Activated T-cell treated with anti-CD3 and anti-CD28 coated beads, Interleukin-2, amount 50 U/mL, for 1 hour (primary cell): ENCODE data around the gene SRGN.

Experiments
- DNase-seq: peaks from one replicate; pipeline ENCODE4 v3.0.0-alpha.2; 2020

Gene SRGN

DNA sequence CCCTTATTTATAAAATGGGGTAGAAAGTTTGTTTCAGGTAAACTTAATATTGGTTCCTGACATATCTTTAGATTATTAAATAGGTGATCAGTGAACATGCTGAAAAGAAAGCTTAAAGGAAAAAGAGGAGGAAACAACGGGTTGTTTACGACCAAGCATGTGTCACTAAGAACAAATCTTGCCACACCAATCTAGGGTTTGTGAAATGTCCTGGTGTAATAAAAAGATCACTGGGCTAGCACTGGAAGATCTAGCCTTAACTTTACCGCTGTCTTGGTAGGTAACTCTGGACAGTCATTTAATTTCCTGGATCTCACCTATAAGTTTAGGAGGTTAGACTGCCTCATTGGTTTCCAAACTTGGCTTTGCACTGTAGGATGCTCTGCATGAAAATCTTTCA is 55.1 kb downstream of the SRGN start:
- no peak for DNase-seq

DNA sequence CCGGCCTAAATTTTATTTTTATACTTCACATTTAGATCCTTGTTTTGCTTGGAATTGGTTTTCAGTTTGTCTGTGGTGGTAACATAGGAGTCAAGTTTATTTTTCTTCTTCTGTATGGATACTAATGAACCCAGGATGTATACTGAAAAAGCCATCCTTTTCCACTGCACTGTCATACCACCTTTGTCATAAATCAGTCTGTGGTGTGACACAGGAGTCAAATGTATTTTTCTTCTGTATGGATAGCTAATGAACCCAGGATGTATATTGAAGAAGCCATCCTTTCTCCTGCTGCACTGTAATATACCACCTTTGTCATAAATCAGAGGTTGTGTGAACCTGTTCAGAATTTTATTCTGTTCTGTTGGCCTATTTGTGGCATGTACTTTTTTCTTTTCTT is 57.4 kb downstream of the SRGN start:
- no peak for DNase-seq

DNA sequence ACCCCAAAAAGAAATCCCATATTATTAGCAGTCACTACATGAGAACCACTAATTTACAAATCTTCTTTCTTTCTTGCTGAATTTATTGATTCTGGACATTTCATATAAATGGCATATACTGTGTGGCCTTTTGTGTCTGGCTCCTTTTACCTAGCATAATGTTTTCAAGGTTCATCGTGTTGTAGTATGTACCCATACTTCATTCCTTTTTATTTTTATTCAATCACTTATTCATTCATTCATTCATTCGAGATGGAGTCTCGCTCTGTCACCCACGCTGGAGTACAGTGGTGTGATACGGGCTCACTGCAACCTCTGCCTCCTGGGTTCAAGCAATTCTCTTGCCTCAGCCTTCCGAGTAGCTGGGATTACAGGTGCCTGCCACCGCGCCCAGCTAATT is 58.0 kb downstream of the SRGN start:
- DNase-seq: no peak

DNA sequence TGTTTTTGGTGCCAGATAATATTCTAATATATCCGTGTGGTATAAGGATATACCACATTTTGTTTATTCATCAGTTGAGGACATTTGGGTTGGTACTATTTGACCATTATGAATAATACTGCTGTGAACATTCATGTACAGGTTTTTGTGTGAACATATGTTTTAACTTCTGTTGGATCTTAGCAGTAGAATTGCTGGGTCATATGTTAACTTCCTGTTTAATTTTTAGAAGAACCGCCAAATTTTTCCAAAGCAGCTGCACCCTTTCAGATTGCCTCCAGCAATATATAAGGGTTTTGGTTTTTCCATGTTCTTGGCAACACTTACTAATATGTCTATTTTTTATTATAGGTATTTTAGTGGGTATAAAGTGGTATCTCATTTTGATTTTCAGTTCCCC is 58.9 kb downstream of the SRGN start:
- no peak for DNase-seq

DNA sequence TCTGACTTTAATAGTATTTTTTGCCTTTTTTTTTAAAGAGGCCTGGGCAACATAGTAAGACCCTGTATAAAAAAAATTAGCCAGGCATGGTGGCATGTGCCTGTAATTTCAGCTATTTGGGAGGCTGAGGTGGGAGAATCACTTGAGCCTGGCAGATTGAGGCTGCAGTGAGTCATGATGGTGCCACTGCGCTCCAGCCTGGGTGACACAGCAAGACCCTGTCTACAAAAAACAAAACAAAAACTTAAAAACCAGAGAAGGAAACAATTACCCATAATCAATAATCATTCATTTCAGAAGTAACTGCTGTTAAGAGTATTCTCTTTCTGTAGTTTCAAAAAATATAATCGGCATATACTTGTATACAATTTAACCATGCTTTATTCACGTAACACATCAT is 64.1 kb downstream of the SRGN start:
- DNase-seq: no peak

DNA sequence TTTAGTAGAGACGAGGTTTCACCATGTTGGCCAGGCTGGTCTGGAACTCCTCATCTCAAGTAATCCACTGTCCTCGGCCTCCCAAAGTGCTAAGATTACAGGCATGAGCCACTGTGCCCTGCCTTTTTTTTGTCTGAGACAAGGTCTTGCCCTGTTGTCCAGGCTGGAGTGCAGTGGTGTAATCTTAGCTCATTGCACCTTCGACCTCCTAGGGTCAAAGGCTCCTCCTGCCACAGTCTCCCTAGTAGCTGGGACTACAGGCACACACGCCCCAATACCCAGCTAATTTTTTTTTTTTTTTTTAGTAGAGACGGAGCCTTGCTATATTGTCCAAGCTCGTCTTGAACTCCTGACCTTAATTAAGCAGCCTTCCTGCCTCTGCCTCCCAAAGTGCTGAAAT is 65.3 kb downstream of the SRGN start:
- DNase-seq: no peak
